ENCODE measurements around the gene EMCN.
A peak's percentile ranks its signal among the peaks of the same experiment; 100 is the strongest.
"Not testable (repeated sequence)": the region's sequence is repeated elsewhere in the genome, so short reads cannot be mapped to it uniquely, and the experiment has no call there.

Gene EMCN, protein sequence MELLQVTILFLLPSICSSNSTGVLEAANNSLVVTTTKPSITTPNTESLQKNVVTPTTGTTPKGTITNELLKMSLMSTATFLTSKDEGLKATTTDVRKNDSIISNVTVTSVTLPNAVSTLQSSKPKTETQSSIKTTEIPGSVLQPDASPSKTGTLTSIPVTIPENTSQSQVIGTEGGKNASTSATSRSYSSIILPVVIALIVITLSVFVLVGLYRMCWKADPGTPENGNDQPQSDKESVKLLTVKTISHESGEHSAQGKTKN

DNA sequence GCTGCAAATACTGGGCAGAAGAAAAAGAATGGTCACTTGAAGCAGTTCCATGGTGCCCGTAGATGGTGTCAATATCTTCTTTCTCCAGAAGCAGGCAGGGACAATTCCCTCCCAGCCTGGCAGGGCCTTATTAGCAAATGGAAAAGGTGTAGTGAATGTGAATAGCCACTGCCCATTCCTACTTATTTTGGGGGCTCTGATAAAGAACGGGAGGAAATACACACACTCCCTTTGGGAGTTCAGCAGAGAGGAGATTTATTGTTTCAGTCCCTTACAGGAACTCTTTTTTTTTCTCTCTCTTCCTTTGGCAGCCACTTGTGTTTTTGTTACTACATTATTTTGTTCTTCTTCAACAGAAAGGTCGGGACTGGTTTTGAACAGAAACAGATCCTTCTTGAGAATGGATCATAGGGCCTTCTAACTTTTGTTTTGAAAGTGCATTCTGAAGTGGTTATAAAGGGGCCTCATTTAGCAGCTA lies at the start of gene EMCN:
Gene EMCN, minus strand, starts transcription at position 159 of the 478 bp plus-strand sequence. Its CDS starts 108 bp downstream, at position 51.
- peak; percentile 15 for DNase-seq

DNA sequence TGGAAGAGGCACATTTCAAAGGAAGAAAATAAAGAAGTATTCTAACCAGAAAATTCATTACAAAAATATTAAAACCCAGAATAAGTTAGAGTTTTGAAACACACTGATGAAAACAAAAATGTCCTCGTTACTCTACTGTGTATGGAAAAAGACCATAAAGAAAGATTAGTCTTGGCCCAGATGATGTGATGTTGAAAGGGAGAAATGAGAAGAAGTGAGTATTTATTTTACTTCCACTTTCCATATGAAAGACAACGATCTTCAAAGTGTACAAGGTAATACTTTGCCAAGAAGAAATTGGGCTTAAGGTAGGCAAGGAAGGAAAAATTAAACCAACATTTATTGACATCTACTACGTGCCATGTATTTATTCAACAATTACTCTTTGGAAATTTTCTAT lies 48.6 kb upstream of the EMCN start:
- DNase-seq, result no peak

DNA sequence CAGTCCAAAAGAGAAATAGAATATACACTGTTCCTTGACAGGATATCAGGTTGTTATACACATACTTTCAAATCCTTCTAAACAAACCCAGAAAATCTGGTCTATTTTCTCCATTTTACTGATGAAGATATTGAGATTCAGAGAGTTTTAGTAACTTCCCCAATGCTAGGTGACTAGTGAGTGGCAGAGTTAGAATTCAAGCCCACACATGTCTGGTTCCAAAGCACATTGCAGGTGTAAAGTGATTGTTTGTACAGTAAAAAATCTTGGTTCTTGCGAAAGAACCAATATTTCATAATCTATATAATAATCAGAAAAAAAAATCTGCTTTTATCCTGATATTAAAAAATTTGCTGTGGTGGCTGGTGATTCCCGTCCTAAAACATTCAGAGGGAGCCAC lies 39.5 kb upstream of the EMCN start:
- no peak for DNase-seq

DNA sequence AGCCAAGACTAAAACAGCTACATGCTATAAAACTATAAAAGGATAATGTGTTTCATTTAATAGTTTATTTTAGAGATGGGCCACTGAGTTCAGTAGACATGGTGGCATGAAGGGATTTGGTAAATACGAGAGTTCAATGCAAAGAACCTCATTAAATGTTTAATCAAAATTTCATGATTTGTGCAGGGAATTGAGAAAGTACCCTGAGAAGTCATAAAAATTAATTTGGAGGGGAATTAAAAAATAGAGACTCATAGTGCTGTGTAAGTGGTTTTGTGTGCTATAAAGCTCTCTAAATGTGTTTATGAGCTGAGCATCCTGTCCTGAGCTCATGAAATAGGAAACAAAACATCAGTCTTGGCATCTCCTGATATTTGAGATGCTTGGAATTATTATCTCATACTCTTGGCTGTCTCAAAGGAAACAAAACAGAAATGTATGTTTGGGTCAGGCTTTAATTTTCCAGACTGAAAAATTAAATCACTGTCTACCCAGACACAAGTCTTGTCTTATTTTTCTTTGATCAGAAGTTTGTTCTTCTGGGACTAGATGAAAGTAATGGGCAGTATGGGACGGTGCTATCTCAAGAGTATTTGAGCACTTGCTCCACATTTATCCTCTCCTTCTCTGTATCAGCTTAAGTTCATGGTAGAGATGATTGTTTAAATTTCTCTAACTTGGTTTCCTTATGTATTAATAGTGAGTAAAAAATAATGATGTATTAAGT lies 38.0 kb upstream of the EMCN start:
- DNase-seq, result no peak

DNA sequence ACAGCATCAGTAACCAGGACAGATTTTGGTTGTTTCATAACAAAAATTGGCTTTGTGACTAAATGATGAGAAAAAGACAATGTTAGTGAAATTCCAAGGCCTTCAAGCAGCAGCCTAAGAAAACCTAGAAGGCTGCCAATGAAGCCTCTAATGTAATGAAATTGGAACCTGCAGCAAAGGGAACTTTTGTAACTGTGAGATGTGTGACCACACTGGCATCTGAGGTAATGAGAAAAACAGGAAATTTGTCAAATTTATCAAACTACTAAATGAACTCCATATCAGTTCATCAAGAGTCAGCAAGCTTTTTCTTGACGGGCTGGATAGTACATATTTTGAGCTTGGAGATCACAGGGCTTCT lies 30.4 kb upstream of the EMCN start:
- DNase-seq, result peak; percentile 18

DNA sequence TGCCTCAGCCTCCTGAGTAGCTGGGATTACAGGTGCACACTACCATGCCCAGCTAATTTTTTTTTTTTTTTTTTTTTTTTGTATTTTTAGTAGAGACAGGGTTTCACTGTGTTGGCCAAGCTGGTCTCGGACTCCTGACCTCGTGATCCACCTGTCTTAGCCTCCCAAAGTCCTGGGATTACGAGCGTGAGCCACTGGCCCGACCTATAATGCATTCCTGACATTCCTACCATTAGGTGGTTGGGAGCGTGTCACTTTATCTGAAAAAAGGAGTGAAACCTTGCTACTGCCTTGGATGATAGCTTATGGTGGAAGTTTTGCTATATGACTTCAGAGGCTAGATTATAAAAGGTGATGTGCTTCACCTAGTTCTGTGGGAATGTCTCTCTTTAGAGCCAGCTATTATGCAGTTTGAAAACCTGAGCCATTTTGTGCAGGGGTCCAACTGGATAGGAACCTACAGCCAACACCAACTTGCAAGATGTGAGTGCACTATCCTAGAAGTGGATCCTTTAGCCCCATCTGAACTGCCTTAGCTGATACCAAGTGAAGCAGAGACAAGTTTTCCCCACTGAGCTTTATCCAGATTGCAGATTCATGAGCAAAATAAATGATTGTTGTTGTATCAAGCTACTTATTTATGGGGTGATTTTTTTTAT lies 29.8 kb upstream of the EMCN start:
- no peak for DNase-seq

DNA sequence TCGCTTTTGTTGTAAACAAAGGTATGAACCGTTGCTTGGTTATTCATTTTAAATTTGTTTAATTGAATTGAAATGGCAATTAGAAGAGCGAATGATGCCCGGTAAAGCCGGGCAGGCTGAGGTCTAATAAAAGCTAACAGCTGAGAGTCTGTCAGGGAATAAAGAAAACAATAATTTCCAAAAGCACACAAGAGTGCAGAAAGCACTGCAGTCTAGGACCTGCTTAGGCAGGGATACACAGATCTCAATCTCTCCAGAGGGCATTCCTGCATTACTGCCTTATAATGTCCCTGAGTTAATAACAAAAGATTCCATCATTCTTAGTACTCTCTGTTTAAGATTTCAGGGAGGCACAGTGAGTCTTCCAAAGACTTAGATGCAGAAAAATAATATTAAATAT lies 27.6 kb upstream of the EMCN start:
- DNase-seq, result no peak

DNA sequence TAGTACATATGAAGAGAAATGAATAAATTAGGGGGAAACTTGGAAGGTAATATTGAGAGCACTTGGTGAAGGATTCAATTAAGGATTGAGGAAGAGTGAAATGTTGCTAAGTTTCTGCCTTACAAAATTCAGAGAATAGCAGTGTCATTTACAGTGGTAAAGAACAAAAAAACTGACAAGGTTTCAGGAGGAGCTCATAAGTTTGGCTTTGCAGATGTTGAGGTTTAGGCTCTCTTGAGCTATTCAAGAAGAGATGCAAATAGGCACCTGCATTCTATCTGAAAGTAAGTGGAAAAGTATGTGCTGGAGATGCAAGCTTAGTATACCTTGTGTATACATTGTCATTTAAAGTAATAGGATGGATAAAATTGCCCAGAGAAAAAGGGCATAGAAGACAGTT lies 22.3 kb upstream of the EMCN start:
- peak; percentile 13 for DNase-seq

DNA sequence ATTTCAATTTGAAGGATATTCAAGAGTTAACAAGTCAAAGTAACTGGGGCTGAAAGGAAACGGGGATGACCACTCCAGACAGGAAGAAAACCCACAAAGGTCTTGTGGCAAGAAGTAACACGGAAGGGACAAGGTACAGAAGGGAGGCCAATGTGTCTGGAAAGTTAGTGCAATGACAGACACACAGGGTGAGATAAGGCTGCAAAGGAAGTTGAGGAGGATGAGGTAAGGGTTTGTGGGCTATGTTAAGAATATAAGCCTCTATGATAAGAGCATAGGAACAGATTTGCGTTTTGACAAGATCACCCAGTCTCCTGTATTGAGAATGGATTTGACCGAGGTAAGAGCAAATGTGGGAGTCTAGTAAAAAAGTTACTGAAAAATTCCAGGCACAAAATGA lies 21.9 kb upstream of the EMCN start:
- peak; percentile 81 for DNase-seq

DNA sequence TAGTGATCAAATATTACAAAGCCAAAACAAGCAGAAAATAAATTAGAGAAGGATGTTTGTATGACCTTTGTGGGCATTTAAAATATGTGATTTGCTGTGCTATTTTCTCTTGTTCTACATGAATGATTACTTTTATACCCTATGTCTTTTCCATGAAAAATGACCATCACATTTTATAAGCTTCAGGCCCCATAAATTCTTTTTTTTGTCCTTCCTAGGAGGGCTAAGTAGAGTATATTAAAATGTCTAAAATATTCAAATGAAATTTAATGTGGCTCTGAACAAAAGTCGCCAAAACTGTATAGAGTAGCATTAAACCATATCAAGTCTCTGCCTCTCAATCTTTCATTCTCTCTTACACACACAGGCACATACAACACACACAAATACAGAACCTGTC lies 15.9 kb upstream of the EMCN start:
- DNase-seq, result no peak

DNA sequence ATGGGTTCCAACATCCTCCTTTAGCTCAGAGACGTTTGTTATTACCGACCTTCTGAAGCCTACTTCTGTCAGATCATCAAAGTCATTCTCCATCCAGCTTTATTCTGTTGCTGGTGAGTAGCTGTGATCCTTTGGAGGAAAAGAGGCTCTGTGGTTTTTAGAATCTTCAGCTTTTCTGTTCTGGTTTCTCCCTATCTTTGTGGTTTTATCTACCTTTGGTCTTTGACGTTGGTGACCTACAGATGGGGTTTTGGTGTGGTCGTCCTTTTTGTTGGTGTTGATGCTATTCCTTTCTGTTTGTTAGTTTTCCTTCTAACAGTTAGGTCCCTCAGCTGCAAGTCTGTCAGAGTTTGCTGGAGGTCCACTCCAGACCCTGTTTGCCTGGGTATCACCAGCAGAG lies 12.3 kb upstream of the EMCN start:
- not testable (repeated sequence) for DNase-seq

DNA sequence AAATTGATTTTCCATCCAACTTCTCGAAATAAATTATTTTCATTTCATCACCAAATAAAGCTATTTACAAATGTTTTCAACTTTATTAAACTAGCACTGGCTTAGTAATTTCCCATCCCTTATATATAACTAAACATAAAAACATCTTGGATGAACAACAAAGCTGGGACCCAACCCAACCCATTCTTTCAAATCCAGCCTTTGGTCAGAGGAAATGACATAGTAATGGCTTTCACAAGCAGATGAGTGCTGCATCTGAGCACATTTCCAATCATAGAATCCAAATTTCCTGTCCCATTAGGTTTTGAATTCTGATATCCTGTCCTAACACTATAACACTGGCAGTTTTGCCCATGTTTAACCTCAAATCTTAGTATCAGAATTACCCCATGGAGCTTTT lies 7.9 kb upstream of the EMCN start:
- no peak for DNase-seq

DNA sequence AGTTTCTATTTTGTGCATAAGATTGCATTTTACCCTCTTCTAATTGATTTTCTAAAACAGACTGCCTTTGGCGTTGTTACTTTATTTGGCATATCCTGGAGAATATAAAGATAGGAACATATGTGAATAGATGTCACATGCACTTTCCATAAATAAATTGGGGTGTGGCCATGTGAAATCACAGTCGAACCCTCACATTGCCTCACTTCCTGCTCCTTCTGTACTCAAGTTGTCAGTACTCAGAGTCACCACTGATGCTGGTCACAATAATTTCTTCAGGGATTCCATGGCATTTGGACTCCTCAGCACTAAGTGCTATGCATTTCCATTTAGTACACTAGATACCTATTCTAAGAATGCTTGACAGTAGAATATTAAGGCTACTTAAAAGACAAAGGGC lies 1.4 kb upstream of the EMCN start:
- no peak for DNase-seq

DNA sequence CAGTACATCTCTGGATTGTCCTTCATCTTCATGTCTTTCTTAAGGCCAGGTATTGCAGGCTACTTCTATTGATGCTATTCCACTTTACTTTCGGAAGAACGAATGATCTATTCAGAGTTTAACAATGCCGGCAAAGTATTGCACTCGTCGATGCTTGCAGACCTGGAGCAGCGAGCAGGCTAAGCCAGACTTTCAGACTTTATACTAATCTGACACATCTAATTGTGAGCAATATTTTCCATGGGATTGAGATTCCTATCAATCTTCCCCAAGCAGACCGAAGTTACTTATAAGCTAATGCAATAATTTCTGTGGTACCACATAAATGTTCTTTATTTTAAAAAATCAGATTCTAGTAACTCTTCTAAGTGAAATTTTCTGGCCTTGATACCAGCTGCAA lies 1.6 kb downstream of the EMCN start:
- no peak for DNase-seq

DNA sequence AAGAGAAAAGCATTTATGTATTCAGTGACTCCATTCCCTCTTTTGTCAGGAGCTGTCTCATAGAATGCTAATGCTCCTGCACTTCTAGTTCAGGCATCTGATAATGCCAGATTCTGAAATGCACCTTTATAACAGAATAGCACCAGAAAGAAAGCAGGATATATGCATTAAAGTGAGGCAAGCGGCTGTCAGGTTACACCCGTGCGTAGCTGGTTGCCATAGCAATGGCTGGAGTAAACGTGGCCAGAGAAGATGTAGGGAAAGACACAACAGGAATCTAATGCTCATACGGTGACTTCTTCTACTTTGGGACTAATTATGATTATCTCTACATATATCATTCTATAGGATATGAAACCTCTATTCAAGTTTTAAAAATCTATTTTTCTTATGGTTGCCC lies 5.9 kb downstream of the EMCN start:
- no peak for DNase-seq

DNA sequence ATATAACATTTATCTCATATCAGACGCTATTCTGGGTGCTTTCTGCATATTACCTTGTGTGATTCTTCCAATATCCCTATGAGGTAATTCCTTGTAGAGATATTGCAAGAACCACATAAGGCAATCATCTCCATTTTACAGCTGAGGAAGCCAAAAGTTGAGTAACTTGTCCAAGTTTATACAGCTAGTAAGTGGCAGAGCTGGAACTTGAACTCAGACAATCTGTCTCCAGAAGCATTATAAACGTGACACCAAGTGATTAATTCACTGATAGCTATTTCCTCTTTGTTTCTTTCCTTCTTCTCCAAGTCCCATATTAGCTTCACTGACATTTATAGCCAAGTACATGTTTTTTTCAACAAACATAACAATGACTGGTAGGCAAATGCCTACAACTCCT lies 7.3 kb downstream of the EMCN start:
- DNase-seq, result no peak

DNA sequence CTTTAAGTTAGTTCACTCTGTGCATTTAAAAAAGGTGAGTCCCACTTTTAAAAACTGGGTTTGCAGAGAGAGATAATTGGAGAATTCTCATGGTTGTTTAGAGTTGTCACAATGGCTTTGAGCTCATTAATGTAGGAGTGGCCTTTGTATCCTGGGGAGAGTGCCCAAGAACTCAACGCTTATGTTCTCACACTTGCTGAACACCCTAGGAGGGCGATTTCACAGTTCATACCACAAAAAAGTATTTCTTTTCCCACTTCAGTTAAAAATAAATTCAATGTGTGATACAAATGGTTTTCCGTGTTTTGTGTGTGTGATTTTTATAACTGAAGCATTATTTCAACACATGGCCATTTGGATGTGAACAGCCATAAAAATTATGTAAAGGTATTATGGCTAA lies 8.4 kb downstream of the EMCN start:
- no peak for DNase-seq

DNA sequence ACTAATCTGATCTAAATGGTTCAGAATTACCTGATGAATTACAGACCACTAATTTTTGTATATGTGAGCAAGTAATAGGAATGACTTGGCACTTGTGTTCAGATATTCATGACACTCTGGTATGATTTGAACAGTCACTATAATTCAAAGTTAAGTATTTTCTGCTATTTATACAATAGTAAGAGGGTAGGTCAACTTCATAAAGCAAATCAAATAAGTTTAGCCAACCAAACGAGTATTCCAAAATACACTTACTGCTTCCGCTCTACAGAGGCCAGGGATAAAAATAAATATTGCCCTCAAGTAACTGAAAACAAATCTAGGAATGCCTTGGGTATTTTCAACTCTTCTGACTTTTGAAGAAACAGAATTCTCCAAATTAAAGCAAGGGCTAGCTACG lies 9.1 kb downstream of the EMCN start:
- no peak for DNase-seq

DNA sequence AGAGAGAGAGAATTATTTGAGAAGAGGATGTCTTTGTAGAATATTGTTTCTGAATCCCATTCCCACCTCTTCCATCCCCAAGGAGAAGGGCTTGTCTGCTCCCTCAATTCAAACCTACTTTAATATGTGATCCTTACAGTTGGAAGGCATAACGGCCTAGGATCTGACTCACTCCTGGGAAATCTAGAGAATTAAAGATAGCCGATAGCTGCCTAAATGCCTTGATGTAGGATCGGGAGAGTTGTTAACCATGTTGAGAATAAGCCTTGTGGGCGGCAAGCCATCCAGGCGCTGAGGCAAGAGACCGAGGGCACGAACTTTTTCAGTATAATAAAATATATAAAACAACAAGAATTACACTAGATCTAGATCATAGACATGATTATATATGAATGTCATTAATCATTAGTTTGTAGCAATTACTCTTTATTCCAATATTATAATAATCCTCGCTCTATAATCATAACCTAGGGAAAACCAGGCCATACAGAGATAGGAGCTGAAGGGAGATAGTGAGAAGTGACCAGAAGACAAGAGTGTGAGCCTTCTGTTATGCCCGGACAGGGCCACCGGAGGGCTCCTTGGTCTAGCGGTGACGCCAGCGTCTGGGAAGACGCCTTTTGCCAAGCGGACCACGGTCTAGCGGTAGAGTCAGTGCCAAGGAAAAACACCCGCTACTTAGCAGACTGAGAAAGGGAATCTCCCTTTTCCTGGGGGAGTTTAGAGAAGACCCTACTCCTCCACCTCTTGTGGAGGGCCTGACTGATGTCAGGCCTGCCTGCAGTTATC lies 13.5 kb downstream of the EMCN start:
- no peak for DNase-seq

DNA sequence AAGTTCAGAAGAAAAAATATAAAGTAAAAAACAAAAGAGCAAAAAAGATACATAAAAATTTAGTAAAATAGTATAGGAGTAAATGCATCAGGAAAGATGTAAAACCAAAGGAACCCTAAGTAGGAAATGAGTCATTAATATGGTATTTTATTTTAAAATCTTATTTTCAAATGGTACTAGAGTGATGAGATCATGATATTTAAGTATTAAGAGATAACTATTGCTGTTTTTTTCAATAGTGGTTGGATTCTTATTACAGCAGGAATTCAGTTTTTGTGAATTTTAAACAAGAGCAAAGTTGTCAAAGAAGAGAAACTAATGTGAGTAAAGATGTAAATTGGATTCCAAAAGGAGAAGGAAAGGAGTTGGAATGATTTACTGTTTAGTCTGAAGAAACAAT lies 20.0 kb downstream of the EMCN start:
- DNase-seq, result no peak

DNA sequence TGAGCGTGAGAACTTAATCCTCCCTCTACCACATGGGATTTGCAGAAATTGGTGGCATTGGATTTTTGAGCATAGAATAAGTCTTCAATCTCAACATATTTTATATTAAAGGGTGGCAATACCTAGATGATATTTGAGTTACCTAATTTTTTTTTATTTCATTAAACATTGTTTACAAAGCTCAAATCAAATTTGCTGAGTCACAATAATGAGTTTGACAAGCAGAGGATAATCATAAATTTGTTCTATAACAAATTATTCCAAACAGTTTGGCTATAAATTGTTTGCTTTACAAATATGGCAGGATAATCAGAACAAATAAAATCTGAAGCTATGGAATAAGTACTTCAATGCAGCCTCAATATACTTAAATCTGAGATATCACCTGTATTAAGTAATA lies 22.7 kb downstream of the EMCN start:
- DNase-seq, result no peak

DNA sequence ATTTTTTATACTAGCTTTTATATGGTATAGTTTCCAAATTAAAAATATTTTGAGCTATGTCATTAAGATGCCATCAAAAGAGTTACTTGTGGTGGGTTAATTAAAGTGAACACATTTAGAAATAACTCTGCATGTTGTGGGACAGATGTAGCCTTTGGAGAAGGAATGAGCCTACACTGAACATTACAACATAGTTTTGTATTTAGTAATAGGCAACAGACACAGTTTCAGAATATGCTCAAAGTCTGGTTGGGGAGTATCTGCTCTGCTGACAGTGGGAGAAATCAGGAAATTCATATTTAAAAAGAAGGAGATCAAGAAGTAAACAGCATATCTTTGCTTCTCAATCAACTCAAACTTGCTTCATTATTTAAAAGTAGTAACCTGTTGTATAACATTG lies 23.7 kb downstream of the EMCN start:
- no peak for DNase-seq

DNA sequence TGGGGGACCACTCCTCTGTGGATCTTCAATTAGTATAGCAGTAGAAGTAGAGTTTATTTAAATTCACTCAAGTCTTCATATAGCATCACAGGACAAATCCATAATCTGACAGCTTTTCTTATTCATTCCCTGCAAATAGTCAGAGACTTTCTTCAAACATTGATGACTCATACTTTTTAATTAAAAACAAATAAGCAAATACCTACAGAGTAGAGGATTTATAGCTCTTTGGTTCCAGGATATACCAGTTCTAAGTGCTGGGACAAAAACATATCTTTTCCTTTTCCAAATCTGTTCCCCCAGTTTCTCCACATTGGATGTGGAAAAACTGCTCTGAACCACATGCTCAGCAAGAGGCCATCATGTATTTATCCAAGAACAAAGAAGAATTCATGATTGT lies 24.1 kb downstream of the EMCN start:
- no peak for DNase-seq

DNA sequence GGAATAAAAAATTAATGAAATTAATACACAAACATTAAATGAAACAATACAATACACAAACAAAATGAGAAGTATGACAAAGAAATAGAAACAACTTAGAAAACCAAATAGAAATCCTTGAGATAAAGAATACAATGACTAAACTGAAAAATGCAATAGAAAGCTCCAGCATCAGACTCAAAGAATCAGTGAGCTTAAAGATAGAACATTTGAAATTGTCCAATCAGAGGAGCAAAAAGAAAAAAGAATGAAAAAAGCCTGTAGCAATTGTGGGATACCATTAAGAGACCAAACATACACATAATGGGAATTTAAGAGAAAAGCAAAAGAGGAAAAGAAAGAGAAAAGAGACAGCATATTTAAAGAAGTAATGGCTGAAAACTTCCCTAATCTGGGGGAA lies 25.7 kb downstream of the EMCN start:
- no peak for DNase-seq
